ENCODE measurements around the gene ARMC7.
"Not testable (repeated sequence)": the region's sequence is repeated elsewhere in the genome, so short reads cannot be mapped to it uniquely, and the experiment has no call there.

ARMC7 gene

GRCh38 chr17:75129576-75129975, 19.8 kb downstream of the ARMC7 start:
- in situ Hi-C loops (cut with HindIII; ENCODE audit: low sequenced_read_pairs): no loop called here
- TF ChIP-seq CTCF (IDR thresholded peaks at IDR 0.05; ENCODE audit: low read depth, low read length): no peak
- H3K4me3 ChIP-seq (ENCODE audit: low read depth, low read length): no peak overlapping the region
- no peak for DNase-seq (ENCODE audit: low read depth, low spot score)

GRCh38 chr17:75130059-75130631, 20.4 kb downstream of the ARMC7 start:
- no peak for TF ChIP-seq CTCF (IDR thresholded peaks at IDR 0.05; ENCODE audit: low read depth, low read length)
- in situ Hi-C loops (cut with HindIII; ENCODE audit: low sequenced_read_pairs): no loop called here
- H3K4me3 ChIP-seq (ENCODE audit: low read depth, low read length): peak overlapping the region; percentile 69
- DNase-seq (ENCODE audit: low read depth, low spot score): no peak

GRCh38 chr17:75130632-75131277, 21.0 kb downstream of the ARMC7 start:
- in situ Hi-C loops (cut with HindIII; ENCODE audit: low sequenced_read_pairs): no loop called here
- DNase-seq (ENCODE audit: low read depth, low spot score): peak; percentile 70
- peak; percentile 70 for TF ChIP-seq CTCF (IDR thresholded peaks at IDR 0.05; ENCODE audit: low read depth, low read length)
- H3K4me3 ChIP-seq (ENCODE audit: low read depth, low read length): peak overlapping the region; percentile 69

- peak within 1 kb of the TSS; percentile 69 for H3K4me3 ChIP-seq (ENCODE audit: low read depth, low read length)
- peak; percentile 57 for TF ChIP-seq CTCF (IDR thresholded peaks at IDR 0.05; ENCODE audit: low read depth, low read length)
- DNase-seq (ENCODE audit: low read depth, low spot score): peak; percentile 78
- in situ Hi-C loops (cut with HindIII; ENCODE audit: low sequenced_read_pairs): no loop called here
Measured at GRCh38 chr17:75131278-75132017, 21.7 kb downstream of the ARMC7 start, which contains the start of gene NT5C. Gene NT5C, minus strand, starts transcription at chr17:75131742. Its CDS starts 35 bp downstream, at chr17:75131707.

- H3K4me3 ChIP-seq (ENCODE audit: low read depth, low read length): peak overlapping the region; percentile 69
- DNase-seq (ENCODE audit: low read depth, low spot score); in situ Hi-C loops (cut with HindIII; ENCODE audit: low sequenced_read_pairs): not testable (repeated sequence)
Measured at GRCh38 chr17:75132018-75133000, 22.5 kb downstream of the ARMC7 start.

- in situ Hi-C loops (cut with HindIII; ENCODE audit: low sequenced_read_pairs): no loop called here
- no peak for TF ChIP-seq CTCF (IDR thresholded peaks at IDR 0.05; ENCODE audit: low read depth, low read length)
- no peak for DNase-seq (ENCODE audit: low read depth, low spot score)
Measured at GRCh38 chr17:75133001-75133400, 23.2 kb downstream of the ARMC7 start.

GRCh38 chr17:75133607-75134347, 24.0 kb downstream of the ARMC7 start:
- H3K4me3 ChIP-seq (ENCODE audit: low read depth, low read length); in situ Hi-C loops (cut with HindIII; ENCODE audit: low sequenced_read_pairs); DNase-seq (ENCODE audit: low read depth, low spot score): not testable (repeated sequence)

More at GRCh38 chr17:75133001-75133400, 23.2 kb downstream of the ARMC7 start:
- H3K4me3 ChIP-seq (ENCODE audit: low read depth, low read length): no peak overlapping the region
